HG03066 (cell line): Measurements from ENCODE around the gene GSKIP.

Source experiments
- ATAC-seq: cut with Tn5 transposase; IDR thresholded peaks from one replicate; pipeline ENCODE4 v1.9.1; 2021; ENCODE audit warnings: low read depth; ENCODE audit not compliant: unreplicated experiment

The GSKIP gene

DNA sequence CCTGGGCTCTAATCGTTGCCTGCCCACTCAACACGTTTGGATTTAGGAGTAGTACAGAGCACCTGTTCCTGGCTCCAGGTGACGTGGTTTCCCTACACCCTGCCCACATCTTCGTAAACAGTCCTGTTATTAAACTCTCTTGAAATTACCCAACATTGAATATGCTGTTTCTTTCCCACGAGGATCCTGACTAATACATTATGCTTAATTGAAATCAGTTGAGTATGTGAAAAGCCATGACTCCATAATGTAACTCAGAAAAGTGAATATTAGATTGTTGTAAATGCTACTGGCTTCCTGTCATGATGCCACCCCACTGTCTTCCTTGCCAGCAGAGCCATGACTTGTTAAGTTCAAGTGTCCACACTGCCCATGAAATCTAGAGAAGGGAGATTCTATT, 50.2 kb downstream of the GSKIP start:
- no peak for ATAC-seq

DNA sequence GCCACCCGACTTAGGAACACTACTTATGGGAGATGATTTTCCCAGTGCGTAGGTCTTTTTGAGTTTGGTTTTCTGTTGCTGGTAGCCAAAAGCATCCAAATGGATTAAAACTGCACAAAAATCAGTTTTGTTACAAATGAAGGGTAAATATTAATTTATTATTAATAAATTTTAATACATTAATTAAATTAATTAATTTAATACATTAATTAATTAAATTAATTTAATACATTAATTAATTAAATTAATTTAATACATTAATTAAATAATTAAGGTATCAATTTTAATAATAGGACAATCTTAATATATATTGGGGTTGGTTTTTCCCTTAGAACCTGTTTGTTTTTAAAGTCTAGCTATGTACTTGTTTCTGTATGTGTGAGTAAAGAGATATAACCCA, 52.2 kb downstream of the GSKIP start:
- ATAC-seq, result no peak

DNA sequence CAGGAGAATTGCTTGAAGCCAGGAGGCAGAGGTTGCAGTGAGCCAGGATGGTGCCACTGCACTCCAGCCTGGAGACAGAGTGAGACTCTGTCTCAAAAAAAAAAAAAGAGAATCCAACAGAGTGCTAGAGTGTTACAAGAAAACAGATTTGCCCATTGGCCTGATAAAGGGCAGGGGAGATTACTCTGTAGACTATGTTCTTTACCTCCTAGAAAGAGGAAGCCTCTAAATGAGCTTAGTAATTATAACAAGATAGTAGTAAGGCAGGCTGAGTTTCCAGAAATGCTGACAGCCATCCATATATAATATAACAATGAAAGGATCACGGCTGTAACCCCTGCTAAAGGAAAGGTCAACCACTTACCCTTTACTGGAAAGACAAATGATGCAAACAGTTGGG, 53.0 kb downstream of the GSKIP start:
- no peak for ATAC-seq

DNA sequence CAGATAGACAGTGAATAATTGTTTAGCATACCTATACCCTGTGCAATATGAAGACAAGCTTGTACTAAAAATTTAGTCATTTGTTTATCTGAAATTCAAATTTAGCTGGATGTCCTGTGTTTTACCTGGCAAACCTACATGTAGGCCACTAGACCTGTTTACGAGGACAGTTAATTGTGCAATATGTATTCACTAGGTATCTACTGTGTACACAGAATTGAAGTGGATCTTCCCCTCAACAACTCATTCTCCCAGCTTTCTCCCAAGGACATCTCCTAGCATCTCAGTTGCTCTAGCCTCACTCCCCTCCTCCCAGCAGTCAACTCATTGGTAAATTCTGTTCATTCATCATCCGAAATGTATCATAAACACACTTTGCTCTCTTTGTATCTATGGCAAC, 53.9 kb downstream of the GSKIP start:
- ATAC-seq, result no peak

DNA sequence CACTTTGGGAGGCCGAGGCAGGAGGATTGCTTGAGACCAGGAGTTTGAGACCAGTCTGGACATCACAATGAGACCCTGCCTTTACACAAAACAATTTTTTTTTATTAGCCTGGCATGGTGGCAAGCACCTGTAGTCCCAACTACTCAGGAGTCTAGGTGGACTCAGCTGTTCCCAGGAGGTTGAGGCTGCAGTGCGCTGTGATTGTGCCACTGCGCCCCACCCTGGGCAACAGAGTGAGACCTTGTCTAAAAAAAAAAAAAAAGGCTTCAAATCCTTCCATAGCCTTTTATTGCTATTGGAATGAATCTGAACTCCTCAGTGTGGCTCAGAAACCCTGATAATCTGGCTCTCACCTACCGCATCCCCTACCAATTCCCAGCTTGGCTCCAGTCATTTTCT, 54.7 kb downstream of the GSKIP start:
- ATAC-seq, result no peak

DNA sequence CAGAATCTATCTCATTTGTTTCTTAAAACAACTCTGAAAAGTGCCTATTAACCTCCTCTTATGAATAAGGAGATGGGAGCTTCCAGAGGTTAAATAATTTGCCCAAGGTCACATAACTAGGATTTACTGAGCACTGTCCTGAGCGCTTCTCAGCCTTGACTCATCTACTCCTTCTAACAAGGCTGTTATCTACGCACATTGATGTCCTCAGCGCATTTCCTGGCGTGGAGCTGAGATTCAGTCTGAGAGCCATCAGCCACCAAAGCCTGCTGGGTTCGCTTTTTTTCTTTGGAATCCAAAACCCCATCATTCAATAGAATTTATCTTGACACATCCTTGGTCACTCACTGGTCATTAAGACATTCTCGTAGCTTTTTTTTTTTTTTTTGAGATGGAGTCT, 57.9 kb downstream of the GSKIP start:
- ATAC-seq, result no peak

DNA sequence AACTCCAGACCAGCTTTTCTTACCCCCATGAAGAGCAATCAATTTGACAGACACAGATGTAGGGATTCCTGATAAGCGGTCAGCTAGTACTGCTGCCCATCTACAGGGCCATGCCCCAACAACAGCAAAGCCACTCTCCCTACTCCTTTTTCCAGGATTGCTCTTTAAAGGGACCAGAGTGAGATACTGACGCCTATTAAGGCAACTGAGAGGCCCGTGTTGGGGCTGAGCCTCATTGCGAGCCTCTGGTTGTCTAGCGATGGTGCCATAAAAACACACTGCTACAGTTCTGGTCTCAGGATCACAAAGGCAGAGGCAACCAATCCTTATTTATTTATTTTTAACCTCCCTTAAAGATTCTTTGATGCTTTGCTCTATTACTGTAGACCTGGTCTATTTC, 59.7 kb downstream of the GSKIP start:
- ATAC-seq, result no peak

DNA sequence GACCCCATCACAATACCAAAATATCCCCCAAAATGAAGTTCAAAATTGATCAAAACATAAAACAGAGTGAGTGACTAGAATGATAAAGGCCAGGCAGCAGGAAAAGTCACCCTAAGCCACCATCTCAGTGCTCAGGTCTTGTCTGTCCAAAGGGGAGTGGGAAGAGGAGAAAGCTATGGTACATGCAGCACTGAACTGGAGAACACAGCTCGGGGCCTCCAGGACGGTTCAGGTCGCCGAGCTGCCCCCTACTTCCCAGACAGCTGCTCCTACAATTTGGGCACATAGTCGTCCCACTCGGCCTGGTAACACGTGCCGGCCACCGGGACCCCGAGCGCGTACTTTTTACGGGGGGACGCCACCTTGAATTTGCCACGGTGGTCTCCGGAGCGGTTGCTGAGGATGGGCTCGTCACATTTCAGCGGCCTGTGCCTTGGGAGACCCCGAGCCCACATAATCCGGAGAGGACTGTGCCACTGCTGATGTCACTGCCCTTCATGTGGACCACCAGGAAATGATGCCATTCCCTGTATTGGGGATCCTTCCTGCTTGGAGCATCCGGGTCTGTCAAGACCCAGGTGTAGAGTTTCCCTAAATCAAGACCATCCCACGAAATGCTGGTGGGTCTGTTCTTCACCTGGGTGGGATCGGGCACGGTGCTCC, 60.3 kb downstream of the GSKIP start:
- no peak for ATAC-seq

DNA sequence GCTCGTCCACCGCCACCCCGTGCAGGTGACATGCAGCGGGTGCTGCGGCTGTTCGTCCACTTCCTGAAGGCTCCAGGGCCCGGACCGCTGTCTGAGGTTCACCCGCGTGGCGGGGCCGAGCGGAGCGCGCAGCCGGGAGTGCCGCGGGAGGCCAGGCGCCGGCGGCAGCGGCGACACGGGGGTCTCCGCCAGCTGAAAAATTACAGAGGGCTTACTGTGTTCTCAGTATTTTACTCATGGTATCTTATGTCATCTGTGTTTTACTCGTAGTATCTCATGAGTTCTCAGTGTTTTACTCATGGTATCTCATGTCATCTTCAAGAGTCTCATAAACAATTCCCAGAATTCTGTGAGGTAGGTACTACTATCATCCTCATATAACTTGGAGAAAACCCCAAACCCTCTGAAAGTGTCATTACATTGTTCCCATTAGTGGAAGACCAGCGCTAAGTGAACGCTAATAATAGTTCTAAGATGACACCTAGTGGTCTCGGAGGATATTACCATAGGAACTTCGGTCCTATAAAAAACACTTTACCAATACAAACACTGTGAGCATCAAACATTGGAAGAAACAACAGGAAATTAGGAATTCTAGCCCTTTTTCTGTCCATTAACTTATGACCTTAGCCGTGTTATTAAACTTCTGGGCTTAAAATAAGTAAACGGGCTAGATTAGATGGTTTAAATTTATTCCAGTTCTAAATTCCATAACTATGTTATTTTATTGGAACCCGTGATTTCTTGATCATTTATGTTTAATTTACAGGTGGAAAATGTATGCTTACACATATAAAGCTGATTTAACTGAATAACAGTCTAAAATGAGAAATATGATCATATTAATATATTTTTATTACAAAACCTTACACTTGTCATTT, 61.0 kb downstream of the GSKIP start:
- peak; percentile 71 for ATAC-seq

DNA sequence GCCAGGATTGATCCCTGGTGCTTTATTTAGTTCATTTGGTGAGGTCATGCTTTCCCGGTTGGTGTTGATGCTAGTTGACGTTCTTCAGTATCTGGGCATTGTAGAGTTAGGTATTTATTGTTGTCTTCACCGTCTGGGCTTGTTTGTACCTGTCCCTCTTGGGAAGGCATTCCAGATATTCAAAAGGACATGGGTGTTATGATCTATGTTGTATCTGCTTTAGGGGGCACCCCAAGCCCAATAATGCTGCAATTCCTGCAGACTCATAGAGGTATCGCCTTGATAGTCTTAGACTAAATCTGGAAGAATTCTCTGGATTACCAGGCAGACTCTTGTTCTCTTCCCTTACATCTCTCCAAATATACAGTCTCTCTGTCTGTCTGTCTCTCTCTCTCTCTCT, 70.7 kb downstream of the GSKIP start:
- ATAC-seq, result no peak
